Inflammatory macrophage treated with lipopolysaccharide for 4 hours (primary cell): ENCODE results near the gene SUSD3.
A peak's percentile ranks its signal among the peaks of the same experiment; 100 is the strongest.

ENCODE experiments used
- DNase-seq: peaks from one replicate; pipeline ENCODE4 v3.0.0-alpha.2; 2020

The SUSD3 gene

DNA sequence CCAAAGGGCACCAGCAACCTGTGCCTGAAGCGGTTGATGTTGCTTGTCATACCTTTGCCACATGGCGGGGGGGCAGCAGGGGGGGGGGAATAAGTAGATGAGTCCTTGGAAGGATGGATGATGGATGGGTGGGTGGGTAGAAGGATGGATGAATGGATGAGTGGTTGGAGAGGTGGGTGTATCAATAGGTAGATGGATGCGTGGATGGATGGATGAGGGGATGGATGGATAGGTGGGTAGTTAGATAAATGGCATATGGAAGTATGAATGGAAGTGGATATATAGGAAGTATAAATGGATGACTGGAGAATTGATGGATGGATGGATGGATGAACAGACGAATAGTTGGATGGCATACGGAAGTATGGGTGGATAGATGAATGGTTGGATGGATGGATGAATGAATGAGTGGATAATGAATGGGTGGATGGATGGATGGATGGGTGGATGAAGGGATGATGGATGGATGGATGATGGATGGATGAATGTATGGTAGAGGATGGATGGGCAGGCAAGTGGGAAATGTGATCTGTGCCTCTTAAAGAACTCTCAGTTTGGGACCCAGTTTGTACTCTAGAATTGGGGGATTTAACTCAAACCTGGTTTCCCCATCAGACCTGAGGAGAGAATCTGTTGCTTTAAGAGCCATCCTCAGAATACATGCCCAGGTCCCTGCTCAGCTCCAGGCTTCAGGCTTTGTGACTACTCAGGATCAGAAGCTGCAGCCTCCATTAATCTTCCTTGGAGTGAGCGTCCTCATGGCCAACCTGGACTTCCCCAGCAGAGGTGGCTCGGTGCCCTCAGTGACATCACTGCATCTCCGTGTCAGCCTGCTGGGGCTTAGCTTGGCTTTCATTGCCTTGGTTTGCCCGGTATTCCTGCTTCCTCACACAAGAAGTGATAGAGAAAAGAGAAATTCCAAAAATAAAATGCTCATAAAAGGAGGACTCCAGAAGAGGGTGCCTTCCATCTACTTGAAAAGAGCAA lies 27.6 kb upstream of the SUSD3 start:
- no peak for DNase-seq

GRCh38 chr9:93031629-93032430 lies 26.7 kb upstream of the SUSD3 start:
- peak; percentile 87 for DNase-seq

DNA sequence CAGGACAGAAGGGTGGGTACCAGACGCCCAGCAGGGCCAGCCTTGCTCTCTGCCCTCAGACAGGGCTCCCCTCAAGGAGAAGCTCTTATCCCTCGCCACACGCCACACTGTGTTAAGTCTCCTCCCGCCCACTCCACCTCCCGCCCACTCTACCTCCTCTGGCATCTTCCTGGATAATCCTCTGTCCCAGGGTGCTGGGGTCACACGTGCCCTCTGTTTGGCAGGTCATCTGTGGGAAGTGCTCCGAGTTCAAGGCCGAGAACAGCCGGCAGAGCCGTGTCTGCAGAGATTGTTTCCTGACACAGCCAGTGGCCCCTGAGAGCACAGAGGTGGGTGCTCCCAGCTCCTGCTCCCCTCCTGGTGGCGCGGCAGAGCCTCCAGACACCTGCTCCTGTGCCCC lies 26.0 kb upstream of the SUSD3 start:
- no peak for DNase-seq

GRCh38 chr9:93033531-93033930 lies 25.0 kb upstream of the SUSD3 start:
- peak; percentile 37 for DNase-seq

DNA sequence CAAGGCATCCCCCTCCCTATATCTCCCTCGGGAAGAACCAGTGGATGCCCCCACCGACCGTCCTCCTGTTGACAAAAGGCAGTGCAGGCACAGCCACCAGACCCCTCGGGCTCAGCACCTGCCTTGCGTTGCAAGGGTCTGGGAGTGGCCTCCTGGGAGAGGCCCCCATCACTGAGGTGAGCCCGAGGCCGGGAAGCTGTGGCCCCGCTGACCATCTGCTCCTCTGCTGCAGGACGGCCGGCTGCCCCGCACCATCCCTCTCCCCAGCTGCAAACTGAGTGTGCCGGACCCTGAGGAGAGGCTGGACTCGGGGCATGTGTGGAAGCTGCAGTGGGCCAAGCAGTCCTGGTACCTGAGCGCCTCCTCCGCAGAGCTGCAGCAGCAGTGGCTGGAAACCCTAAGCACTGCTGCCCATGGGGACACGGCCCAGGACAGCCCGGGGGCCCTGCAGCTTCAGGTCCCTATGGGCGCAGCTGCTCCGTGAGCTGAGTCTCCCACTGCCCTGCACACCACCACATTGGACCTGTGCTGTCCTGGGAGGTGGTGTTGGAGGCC lies 23.3 kb upstream of the SUSD3 start:
- no peak for DNase-seq

DNA sequence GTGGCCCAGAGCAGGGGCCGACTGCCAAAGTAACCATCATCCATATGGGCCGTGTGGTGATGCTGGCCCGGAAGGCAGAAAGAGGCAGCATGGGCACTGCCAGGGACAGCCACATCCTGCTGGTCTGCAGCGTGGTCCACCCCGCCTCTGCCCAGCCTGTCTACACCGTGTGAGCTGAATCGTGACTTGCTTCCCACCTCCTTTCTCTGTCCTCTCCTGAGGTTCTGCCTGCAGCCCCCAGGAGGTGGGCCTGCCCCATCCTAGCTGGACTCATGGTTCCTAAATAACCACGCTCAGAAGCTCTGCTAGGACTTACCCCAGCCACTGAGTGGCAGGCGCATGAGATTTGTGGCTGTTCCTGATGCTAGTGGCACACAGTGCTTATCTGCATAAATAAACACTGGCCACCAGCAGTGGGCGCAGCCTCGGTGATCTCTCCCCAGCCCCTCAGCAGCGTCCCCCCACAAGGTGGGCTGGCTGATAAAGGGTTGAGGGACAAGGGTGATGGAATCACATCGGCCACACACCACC lies 22.6 kb upstream of the SUSD3 start:
- no peak for DNase-seq

DNA sequence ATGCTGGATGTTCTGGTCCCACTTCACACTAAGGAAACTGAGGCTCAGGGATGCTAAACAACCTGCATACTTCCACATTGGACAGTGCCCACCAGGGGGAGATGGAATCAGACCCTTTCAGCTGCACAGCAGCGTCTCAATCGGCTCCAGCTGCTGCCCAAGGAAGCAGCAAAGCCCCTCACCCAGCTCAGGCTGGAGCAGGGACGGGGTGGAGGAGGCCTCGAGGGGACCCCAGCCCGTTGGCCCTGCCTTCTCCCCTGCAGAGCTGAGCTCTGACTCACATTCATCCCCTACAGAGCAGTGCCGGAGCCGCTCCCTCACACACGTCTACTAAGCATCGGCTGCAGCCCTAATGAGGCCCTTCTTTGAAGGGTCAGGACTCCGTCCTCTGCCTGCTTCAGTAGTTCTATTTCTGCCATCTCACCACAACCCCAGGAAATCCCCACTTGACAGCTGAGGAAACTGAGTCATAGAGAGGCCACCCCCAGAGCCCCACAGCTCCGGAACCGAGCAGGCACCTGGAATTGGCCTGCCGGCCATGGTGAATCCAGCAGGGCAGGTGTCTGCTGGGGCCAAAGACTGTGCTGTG lies 21.5 kb upstream of the SUSD3 start:
- no peak for DNase-seq

GRCh38 chr9:93037476-93037971 lies 21.0 kb upstream of the SUSD3 start:
- DNase-seq = peak; percentile 71

- DNase-seq = no peak
These were observed 19.6 kb upstream of the SUSD3 start for GRCh38 chr9:93038918-93039317.

- DNase-seq = no peak
These were observed 19.0 kb upstream of the SUSD3 start for GRCh38 chr9:93039456-93039855.

DNA sequence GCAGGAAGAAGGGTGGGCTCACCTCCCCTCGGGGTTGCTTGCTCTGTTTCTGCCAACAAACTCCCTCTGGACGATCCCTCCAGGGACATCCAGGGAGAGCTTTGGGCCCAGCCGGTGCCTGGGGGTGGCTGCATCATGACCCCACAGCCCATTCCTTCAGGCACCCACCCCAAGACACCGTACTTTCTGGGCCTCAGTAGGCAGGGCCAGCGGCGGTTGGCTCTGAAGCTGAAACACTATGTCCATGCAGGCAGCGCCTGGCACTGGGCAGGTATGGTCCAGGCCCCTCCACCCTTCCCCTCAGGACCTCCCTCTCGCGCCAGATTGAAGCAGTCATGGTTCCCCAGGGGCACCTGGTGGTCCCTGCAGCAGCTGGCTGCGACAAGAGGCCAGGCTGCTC lies 18.5 kb upstream of the SUSD3 start:
- DNase-seq = no peak

- no peak for DNase-seq
These were observed 18.1 kb upstream of the SUSD3 start for GRCh38 chr9:93040409-93040808.

GRCh38 chr9:93041108-93041802 lies 17.2 kb upstream of the SUSD3 start:
- DNase-seq = no peak

DNA sequence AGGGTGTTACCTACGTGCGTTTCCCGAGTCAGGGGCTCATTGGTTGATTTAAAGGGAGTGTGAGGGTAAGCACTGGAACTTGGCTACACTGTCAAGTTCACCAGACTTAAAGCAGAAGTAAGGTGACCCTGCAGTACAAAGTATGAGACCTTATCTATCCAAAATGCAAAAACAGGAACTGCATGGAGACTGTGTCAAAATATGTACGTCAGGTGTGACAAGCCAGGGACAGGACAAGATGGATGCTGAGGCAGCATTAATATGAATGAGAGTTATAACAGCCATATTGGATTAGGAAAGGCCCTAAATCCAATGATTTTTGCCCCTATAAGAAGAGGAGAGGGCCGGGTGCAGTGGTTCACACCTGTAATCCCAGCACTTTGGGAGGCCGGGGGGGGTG lies 15.4 kb upstream of the SUSD3 start:
- no peak for DNase-seq

GRCh38 chr9:93045521-93045920 lies 13.0 kb upstream of the SUSD3 start:
- peak; percentile 81 for DNase-seq

DNA sequence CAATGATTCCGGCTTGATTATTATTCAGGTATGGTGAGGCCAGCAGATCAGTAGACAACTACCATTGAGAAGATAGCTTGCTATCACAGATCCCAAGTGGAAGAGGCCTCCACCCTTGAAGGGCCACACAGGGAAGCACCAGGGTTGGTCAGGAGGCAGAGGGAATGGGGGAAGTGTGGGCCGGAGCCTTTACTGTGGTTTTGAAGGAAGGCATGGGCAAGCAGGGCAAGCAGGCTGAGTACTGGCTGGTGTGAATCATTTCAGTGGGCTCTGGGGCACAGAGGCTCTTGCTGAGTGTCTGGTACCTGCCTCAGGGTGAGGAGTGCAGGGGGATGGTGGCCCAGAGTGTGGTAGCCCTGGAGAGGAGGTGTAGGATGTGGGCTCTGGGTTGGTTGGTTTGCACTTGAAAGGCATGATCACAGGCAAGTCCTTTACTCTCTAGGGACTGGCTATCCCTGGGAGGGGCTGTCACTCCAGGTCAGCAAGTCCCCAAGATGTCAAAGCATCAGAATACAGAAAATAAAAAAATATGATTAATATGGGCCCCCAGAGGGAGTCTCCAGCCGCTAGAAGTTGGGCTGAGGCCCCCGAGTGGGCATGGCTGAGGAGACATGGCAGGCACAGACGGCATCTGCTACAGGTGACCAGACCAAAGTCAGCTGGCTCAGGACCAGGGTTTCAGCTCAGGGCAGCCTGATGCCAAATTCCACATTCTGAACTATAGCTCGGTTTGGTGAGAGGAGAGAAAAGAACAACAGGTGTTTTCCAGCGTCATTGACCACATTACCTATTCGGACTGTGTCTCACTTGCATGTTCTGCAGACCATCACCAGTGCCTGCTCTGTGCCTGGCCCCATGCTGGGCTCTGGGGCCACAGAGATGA lies 9.7 kb upstream of the SUSD3 start:
- no peak for DNase-seq

DNA sequence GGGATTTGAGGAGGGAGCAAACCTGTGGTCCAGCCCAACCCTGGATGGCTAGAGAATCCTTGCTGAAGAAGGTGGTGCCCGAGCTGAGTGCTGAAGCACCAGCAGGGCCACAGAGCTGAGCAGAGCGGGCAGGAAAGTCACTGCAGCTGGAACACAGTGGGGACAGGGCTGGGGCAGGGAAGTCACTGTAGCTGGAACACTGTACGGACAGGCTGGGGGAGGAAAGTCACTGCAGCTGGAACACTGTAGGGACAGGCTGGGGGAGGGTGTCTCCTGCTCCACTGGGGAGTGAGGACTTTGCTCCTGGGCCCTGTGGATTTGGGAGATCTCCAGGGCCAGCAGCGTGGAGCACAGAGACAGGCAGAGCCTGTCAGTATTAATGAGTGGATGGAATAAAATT lies 9.0 kb upstream of the SUSD3 start:
- no peak for DNase-seq

DNA sequence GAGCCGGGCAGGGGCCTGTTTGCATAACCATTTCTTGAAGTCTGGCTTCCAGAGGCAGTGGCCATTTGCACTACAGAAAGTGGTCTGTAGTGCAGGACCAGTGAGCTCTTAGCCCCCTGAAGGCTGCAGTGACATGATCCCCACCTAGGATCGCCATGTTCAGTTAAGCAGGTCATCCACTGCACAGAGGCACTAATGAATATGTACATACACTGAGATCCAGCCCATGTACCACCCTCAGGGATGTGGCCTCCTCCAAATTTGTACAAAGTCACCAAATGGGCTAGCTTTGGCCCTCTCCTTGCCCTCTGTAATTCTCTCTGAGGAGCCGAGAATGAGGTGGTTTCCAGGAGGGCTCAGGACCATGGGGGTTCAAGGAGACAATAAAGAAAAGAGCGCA lies 8.3 kb upstream of the SUSD3 start:
- DNase-seq = no peak

DNA sequence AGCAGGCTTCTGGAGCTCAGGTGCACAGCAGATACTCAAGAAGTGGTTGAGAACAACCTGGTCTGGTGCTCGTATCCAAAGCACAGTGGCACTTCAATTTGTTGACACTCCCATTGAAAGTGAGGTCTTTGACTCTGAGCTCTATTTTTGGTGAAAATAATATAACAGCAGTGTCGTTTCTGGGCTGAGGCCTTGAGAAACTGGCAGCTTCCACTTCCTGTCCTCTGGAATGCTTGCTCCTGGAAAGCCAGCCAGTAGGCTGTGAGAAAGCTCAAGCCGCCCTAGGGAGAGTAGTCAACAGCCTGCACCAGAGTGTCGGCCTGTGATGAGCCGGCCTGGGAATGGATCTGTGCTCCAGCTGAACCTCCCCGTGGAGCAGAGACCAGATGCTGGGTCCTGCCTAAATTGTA lies 6.8 kb upstream of the SUSD3 start:
- no peak for DNase-seq

- DNase-seq = no peak
These were observed 5.5 kb upstream of the SUSD3 start for GRCh38 chr9:93052791-93053540.
